ENCODE results near the gene PLCG2.

- no peak for TF ChIP-seq EZH2 (IDR thresholded peaks at IDR 0.05; ENCODE audit: insufficient read depth, poor library complexity, severe bottlenecking)
- TF ChIP-seq EZH2phosphoT487 (IDR thresholded peaks at IDR 0.05; ENCODE audit: insufficient read depth, low read depth) = no peak
Measured at GRCh38 chr16:81778231-81778630, 860 bp upstream of the PLCG2 start.

Measured in GM23248 (cell line).